GM12891 (cell line): ENCODE results near the gene ETS1.

Experiments
- PAX5 ChIP-seq: IDR thresholded peaks from 2 replicates; pipeline ENCODE4 v1.6.1; 2011; ENCODE audit warnings: low read length, moderate library complexity, mild to moderate bottlenecking; ENCODE audit not compliant: insufficient read depth, severe bottlenecking
- POLR2A ChIP-seq: IDR thresholded peaks from 2 replicates; pipeline ENCODE4 v1.6.1; 2011; ENCODE audit warnings: low read depth, low read length, control low read depth
- POLR2AphosphoS5 ChIP-seq: IDR thresholded peaks from 2 replicates; pipeline ENCODE4 v1.6.1; 2011; ENCODE audit warnings: low read depth, low read length, control low read depth
- POU2F2 ChIP-seq: IDR thresholded peaks from 2 replicates; pipeline ENCODE4 v1.6.1; 2011; ENCODE audit warnings: low read depth, mild to moderate bottlenecking, control low read depth, low read length, moderate library complexity
- TAF1 ChIP-seq: IDR thresholded peaks from 2 replicates; pipeline ENCODE4 v1.6.1; 2011; ENCODE audit warnings: low read depth, low read length, control low read depth

GRCh38 chr11:128589998-128590397, 2.6 kb upstream of the ETS1 start:
- no peak for TF ChIP-seq POLR2A
- TF ChIP-seq POLR2AphosphoS5: no peak
- no peak for TF ChIP-seq PAX5
- TF ChIP-seq TAF1: no peak
- no peak for TF ChIP-seq POU2F2
